Cardiac fibroblast (primary cell): Measurements from ENCODE around the gene RASD1.
"Not testable (repeated sequence)": the region's sequence is repeated elsewhere in the genome, so short reads cannot be mapped to it uniquely, and the experiment has no call there.

Experiments used
- DNase-seq, 2 donors: peaks; one replicate each; pipeline versions ENCODE4 v3.0.0 to v3.0.0-alpha.2; 2010; ENCODE audit warnings: low read depth in 2 of 2
- H3K4me3 ChIP-seq, 2 donors: replicated peaks in 1 of 2; 1 replicate in 1 of 2; 2 replicates in 1 of 2; pipeline ENCODE4 v1.5.1; 2011; ENCODE audit warnings: low read depth in 2 of 2, low read length in 2 of 2, mild to moderate bottlenecking in 2 of 2, moderate library complexity in 1 of 2
- TF ChIP-seq, protein P1 (sequence below): IDR thresholded peaks from one replicate; pipeline ENCODE4 v1.5.1; 2011; ENCODE audit warnings: low read depth, mild to moderate bottlenecking, low read length, inconsistent platforms

Gene RASD1

DNA sequence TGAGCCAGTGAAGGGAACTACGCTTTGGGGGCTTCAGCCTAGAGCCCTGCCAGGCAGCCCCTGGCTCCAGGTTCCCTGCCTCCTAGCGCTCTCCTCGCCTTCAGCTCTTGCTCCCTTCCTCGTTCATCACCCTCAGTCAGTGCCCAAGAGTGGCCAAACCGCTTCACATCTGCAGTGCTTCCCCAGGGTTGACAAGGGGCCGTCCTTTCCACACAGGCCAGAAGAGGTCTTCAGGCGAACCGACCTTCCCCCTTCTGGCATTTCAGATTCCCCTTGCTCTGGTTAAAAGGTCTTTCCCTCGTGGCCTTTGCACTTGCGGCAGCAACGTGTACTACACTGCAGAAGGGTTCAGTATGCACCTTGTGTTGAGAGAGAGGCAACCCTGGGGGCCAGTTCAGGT, 4.1 kb downstream of the RASD1 start:
- TF ChIP-seq, protein P1, sequence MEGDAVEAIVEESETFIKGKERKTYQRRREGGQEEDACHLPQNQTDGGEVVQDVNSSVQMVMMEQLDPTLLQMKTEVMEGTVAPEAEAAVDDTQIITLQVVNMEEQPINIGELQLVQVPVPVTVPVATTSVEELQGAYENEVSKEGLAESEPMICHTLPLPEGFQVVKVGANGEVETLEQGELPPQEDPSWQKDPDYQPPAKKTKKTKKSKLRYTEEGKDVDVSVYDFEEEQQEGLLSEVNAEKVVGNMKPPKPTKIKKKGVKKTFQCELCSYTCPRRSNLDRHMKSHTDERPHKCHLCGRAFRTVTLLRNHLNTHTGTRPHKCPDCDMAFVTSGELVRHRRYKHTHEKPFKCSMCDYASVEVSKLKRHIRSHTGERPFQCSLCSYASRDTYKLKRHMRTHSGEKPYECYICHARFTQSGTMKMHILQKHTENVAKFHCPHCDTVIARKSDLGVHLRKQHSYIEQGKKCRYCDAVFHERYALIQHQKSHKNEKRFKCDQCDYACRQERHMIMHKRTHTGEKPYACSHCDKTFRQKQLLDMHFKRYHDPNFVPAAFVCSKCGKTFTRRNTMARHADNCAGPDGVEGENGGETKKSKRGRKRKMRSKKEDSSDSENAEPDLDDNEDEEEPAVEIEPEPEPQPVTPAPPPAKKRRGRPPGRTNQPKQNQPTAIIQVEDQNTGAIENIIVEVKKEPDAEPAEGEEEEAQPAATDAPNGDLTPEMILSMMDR, result no peak
- H3K4me3 ChIP-seq, result no peak overlapping the region
- no peak for DNase-seq

DNA sequence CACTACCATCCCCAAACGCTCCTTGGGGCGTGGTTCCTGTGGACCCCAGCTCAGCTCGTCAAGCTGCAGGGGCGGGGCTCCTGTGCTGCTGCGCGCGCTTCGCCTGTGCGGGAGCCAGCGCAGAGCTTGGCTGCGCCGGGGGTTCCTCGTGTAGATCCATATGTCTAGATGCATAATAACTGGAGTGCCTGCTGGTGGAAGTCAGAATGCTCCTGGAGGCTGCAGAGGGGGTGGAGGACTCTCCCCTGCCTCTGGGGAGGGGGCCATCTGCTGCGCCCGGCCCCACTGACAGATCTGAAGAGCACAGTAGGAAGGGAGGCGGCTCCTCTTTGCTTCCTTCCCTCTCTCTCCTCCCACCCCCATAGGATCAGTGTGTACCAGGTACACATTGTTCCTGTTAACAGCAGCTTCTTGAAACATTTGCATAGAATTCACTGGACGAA, 4.6 kb downstream of the RASD1 start:
- TF ChIP-seq, protein P1, result no peak
- no peak overlapping the region for H3K4me3 ChIP-seq
- DNase-seq, result no peak

- TF ChIP-seq, protein P1, result no peak
- no peak overlapping the region for H3K4me3 ChIP-seq
- no peak for DNase-seq
Measured at GRCh38 chr17:17491031-17491471, 5.1 kb downstream of the RASD1 start.

- no peak overlapping the region for H3K4me3 ChIP-seq
- TF ChIP-seq, protein P1, result no peak
- DNase-seq, result no peak
Measured at GRCh38 chr17:17487998-17488397, 8.2 kb downstream of the RASD1 start.

GRCh38 chr17:17486416-17486815, 9.8 kb downstream of the RASD1 start:
- not testable (repeated sequence) for H3K4me3 ChIP-seq, DNase-seq

GRCh38 chr17:17485420-17485819, 10.8 kb downstream of the RASD1 start:
- TF ChIP-seq, protein P1, result no peak
- H3K4me3 ChIP-seq, result no peak overlapping the region
- DNase-seq, result no peak

DNA sequence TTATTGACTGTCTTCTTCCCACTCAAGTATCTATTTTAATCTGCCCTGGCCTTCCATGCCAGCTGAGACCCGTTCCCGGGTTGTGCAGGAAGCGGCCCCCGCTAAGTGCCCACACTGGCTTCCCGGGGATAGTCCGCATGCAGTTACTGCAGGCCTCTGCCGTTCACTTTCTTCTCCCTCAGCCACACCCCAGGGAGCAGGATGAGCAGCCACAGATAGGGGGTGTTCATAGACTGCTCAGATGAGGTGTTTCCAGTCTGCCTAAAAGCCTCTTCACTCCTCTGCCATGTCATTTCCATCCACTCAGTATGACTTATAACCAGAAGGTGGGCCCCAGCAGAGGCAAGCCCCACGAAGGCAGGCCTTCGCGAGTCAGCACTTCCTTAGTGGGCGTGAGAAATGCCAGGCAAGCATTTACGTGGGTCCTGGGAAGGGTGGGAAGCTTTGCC, 11.7 kb downstream of the RASD1 start:
- DNase-seq, result peak; percentile 21 to 27
- TF ChIP-seq, protein P1, result no peak

More for the DNA sequence above, 11.7 kb downstream of the RASD1 start:
- no peak overlapping the region for H3K4me3 ChIP-seq
